Endodermal cell (in vitro differentiated cells): ENCODE measurements around the gene TNIK. TPM values are rescaled to one million over a fixed set of nuclear protein-coding genes. Genes with fewer than 3 reads are reported as not detected.

Experiments
- DNase-seq: peaks from one replicate; pipeline ENCODE4 v3.0.0-alpha.2; 2017
- H3K27ac ChIP-seq: 2 replicates; pipeline ENCODE4 v1.5.1; 2013; ENCODE audit warnings: mild to moderate bottlenecking, low read depth, low read length, moderate library complexity
- H3K27me3 ChIP-seq: 2 replicates; pipeline ENCODE4 v1.6.1; 2013; ENCODE audit warnings: mild to moderate bottlenecking, low read length, moderate library complexity; ENCODE audit not compliant: insufficient read depth, control insufficient read depth, poor library complexity, severe bottlenecking
- H3K36me3 ChIP-seq: 2 replicates; pipeline ENCODE4 v1.7.0; 2013; ENCODE audit warnings: mild to moderate bottlenecking, low read length, moderate library complexity; ENCODE audit not compliant: control insufficient read depth, insufficient read depth
- H3K4me1 ChIP-seq: one replicate; pipeline ENCODE4 v1.7.0; 2013; ENCODE audit warnings: low read length; ENCODE audit not compliant: control insufficient read depth, insufficient read depth
- H3K4me3 ChIP-seq: 2 replicates; pipeline ENCODE4 v1.5.1; 2013; ENCODE audit warnings: mild to moderate bottlenecking, low read length, moderate library complexity
- H3K9ac ChIP-seq: 2 replicates; pipeline ENCODE4 v1.6.1; 2013; ENCODE audit warnings: mild to moderate bottlenecking, low read length, moderate library complexity; ENCODE audit not compliant: poor library complexity, severe bottlenecking; ENCODE audit errors: extremely low read depth
- H3K9me3 ChIP-seq: 2 replicates; pipeline ENCODE4 v1.6.1; 2013; ENCODE audit warnings: mild to moderate bottlenecking, low read length, moderate library complexity; ENCODE audit not compliant: control insufficient read depth
- H3K27ac Mint-ChIP-seq: 2 replicates; pipeline ENCODE4 v1.8.0; 2020; ENCODE audit warnings: mixed read lengths
- H3K27me3 Mint-ChIP-seq: 2 replicates; pipeline ENCODE4 v1.8.0; 2021; ENCODE audit warnings: mild to moderate bottlenecking, mixed read lengths; ENCODE audit not compliant: insufficient read depth
- H3K36me3 Mint-ChIP-seq: 2 replicates; pipeline ENCODE4 v1.8.0; 2020; ENCODE audit warnings: low read depth, mixed read lengths
- H3K4me1 Mint-ChIP-seq: 2 replicates; pipeline ENCODE4 v1.8.0; 2020; ENCODE audit warnings: mixed read lengths
- H3K4me3 Mint-ChIP-seq: 2 replicates; pipeline ENCODE4 v1.8.0; 2020; ENCODE audit warnings: mild to moderate bottlenecking, moderate library complexity, mixed read lengths
- H3K9me3 Mint-ChIP-seq: 2 replicates; pipeline ENCODE4 v1.8.0; 2020; ENCODE audit warnings: mild to moderate bottlenecking, mixed read lengths
- CTCF ChIP-seq: fragments of 200-600 bp; sonication (generic); conservative IDR thresholded peaks from 2 replicates; pipeline ENCODE4 v1.5.0; 2021; ENCODE audit warnings: antibody characterized with exemption, mild to moderate bottlenecking
- WGBS, 2 experiments: methylation state at CpG; one replicate each; pipeline versions ENCODE4 v1.1.5 to v1.1.7; 2013; ENCODE audit warnings: missing lambda C conversion rate in 2 of 2, mixed read lengths in 1 of 2; ENCODE audit not compliant: insufficient coverage in 1 of 2, insufficient read length in 1 of 2; 5-methylcytosine and 5-hydroxymethylcytosine counted together
- total RNA-seq, 2 donors: library from RNA; stranded (reverse); fragmentation: NEBNext Ultra II Directional in 1 of 2; extraction: Animal tissue kit (Norgen Biotek cat#: 25700) in 1 of 2; gene quantifications; 2 replicates in 1 of 2; 3 replicates in 1 of 2; pipeline ENCODE4 v1.2.1, GENCODE V29; 2021

Gene TNIK
- total RNA-seq, 2 donors from 2014 or later, result 12.2 to 14.9 TPM

- Mint-ChIP-seq H3K4me3 (no peak overlapping the region), H3K9me3 (no peaks in the 10 kb centered on the region), H3K4me1 (peaks cover 28% of the 10 kb centered on the region), H3K27me3 (no peaks in the 10 kb centered on the region), H3K36me3 (no peaks in the 10 kb centered on the region), H3K27ac (no peak overlapping the region)
- no peak overlapping the region for H3K9ac ChIP-seq
- no peak overlapping the region for H3K4me3 ChIP-seq
- H3K27ac ChIP-seq, result no peak overlapping the region
- H3K27me3 ChIP-seq, result no peaks in the 10 kb centered on the region
- H3K4me1 ChIP-seq, result peaks cover 8% of the 10 kb centered on the region
- no peak for DNase-seq
- TF ChIP-seq CTCF, result no peak
- no peaks in the 10 kb centered on the region for H3K36me3 ChIP-seq
- no peaks in the 10 kb centered on the region for H3K9me3 ChIP-seq
These were observed 273.8 kb downstream of the TNIK start for GRCh38 chr3:171186383-171186782.

GRCh38 chr3:171185959-171186358, 274.2 kb downstream of the TNIK start:
- no peaks in the 10 kb centered on the region for H3K27me3 Mint-ChIP-seq
- H3K4me3 Mint-ChIP-seq, result no peak overlapping the region
- no peaks in the 10 kb centered on the region for H3K36me3 Mint-ChIP-seq
- H3K27ac Mint-ChIP-seq, result no peak overlapping the region
- Histone ChIP-seq H3K36me3 (no peaks in the 10 kb centered on the region), H3K4me1 (peaks cover 8% of the 10 kb centered on the region), H3K9me3 (no peaks in the 10 kb centered on the region), H3K4me3 (no peak overlapping the region), H3K27ac (no peak overlapping the region), H3K9ac (no peak overlapping the region), H3K27me3 (no peaks in the 10 kb centered on the region)
- H3K9me3 Mint-ChIP-seq, result no peaks in the 10 kb centered on the region
- DNase-seq, result no peak
- TF ChIP-seq CTCF, result no peak
- 86 to 95% methylated on average over 1 of the region's 1 CpG for WGBS, 2 experiments
- H3K4me1 Mint-ChIP-seq, result peaks cover 28% of the 10 kb centered on the region

DNA sequence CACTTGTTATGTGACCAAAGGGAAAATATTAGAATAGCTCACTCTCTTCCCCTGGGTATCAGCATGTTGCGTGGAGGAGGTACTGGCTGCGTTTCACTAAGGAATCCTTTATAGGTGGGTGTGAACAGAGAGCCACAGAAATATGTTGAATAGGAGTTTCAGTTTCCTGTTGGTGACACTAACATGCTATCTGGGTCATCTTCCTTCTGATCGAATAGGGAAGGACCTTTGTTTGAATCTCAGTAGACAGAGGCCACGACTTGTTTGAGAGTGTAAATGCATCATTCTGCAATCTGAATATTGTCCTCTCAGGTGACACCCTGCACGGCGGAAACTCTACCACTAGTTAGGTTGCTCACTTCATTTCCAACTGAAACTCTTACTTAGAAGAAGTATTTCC, 275.8 kb downstream of the TNIK start:
- Mint-ChIP-seq H3K4me3 (no peak overlapping the region), H3K36me3 (no peaks in the 10 kb centered on the region), H3K9me3 (no peaks in the 10 kb centered on the region), H3K4me1 (peaks cover 28% of the 10 kb centered on the region), H3K27ac (no peak overlapping the region), H3K27me3 (no peaks in the 10 kb centered on the region)
- H3K4me1 ChIP-seq, result peaks cover 8% of the 10 kb centered on the region
- H3K9me3 ChIP-seq, result no peaks in the 10 kb centered on the region
- no peaks in the 10 kb centered on the region for H3K27me3 ChIP-seq
- H3K4me3 ChIP-seq, result no peak overlapping the region
- no peak for DNase-seq
- 88 to 94% methylated on average over 4 to 6 of the region's 6 CpGs for WGBS, 2 experiments
- H3K9ac ChIP-seq, result no peak overlapping the region
- no peak overlapping the region for H3K27ac ChIP-seq
- no peak for TF ChIP-seq CTCF
- H3K36me3 ChIP-seq, result no peaks in the 10 kb centered on the region
